GM19025 (cell line): ENCODE results near the gene RPL3.
"Not testable (repeated sequence)": the region's sequence is repeated elsewhere in the genome, so short reads cannot be mapped to it uniquely, and the experiment has no call there.

ENCODE experiments used
- ATAC-seq: cut with Tn5 transposase; IDR thresholded peaks from one replicate; pipeline ENCODE4 v1.9.1; 2021; ENCODE audit warnings: mild to moderate bottlenecking, low read depth, moderate library complexity; ENCODE audit not compliant: unreplicated experiment

RPL3 gene

DNA sequence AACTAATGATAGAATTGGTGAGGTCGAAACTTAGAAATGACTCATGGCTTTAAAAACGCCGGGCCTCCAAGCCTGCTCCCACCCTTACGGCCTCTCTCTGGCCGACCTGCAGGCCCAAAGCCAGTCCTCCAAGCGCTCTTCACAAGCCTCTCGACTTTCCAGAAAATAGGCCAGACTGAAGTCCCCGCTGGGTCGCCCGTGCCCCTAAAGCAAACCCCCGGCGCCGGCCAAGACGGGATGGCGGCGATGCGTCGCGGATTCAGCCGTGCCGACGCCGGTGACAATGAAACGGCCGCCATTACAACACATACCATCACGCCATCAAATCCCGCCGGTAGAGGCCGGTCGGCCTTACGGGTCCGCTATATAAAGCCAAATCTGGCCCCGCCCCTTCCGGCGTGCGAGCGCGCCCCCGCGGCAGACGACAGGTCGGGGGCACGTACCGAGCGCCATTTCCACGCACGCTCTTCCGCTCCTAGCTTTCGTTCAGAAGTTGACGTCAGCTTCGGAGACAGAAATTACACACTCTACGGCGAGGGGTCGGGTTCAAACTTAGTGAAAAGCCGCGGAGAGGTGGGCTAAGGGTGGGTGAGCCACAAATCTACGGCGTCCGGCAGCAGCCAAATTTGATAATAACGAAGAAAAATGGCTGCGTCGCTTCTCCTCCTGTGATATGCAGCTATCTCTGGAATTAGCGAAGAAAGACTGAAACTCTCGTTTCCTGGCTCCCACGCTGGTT, at the start of gene RPL3:
Gene RPL3 (minus strand): TSS at position 340 of the 739 bp plus-strand sequence. CDS start 26 bp downstream, at position 314.
- peak; percentile 79 for ATAC-seq

GRCh38 chr22:39369186-39369585, 49.8 kb upstream of the RPL3 start:
- no peak for ATAC-seq

DNA sequence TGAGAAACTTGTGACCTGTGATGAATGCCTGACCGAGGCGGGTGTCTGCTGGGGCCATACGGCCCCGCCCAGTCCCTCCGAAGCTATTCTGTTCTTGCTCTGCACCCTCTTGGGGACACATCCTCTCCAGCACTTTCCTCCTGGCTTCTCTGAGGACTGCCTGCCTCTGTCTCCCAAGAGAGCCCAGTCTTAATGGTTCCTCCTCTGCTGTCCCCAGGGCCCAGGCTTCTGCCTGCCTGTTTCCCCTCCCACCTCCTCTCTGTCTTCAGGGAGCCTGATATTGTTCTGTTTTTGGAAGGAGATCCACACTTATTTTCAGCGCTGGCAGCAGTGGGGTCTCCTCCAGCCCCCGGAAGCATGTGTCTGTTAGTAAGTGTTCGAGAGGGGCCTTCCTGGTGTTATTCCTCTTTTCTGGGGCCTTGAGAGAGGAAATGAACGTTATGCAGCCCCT, 49.1 kb upstream of the RPL3 start:
- ATAC-seq, result no peak

- no peak for ATAC-seq
Observed at GRCh38 chr22:39367035-39367434, 47.6 kb upstream of the RPL3 start.

DNA sequence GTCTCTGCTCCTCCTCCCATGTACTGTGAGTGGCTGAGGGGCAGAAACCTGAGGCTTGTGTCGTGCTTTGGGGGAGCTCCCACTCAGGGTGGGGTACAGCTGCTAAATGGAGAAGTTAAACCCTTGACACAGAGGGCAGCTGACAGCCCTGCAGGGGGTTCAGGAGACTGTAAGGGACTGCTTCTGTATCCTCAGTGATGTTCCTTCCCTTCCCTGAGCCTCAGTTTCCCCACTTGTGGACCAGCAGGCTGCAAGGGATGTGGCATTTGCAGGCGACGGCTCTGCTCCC, 46.0 kb upstream of the RPL3 start:
- no peak for ATAC-seq

GRCh38 chr22:39364714-39365491, 45.5 kb upstream of the RPL3 start:
- ATAC-seq, result no peak

DNA sequence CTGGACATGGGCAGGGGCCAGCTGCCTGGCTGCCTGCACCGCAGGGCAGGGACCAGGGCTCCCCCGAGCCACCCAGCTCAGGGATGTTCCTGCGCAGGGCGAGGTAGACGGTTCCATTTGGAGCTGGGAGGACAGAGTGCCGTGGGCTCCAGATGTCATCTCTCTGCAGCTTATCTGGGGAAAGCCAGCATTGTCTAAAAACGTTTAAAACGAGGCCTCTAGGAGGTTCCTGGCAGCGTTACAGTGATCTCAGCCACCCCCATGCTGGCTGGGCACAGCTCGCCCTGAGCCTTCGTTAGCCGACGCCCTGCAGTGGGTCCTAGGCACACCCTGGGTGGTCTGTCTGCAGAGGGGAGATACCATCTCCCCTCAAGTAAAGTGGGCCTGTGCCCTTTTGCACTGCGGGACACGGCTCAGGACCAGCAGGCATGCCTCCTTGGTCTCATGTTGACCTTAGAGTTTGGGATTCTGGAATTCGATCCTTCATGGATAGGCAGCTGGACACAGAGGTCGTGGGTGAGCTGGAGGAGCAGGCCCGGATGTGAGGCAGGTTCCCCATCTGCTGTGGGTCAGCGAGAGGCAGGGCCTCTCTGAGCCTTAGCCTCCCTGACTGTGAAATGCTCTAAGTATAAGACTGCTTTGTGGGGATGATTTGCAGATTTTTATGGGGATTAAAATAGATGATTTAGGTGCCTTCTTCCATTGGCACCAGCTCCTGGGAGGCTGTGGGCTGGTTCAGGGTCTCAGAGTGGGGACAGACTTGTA, 44.5 kb upstream of the RPL3 start:
- no peak for ATAC-seq

GRCh38 chr22:39362932-39363331, 43.5 kb upstream of the RPL3 start:
- ATAC-seq, result no peak

GRCh38 chr22:39362271-39362670, 42.8 kb upstream of the RPL3 start:
- no peak for ATAC-seq

DNA sequence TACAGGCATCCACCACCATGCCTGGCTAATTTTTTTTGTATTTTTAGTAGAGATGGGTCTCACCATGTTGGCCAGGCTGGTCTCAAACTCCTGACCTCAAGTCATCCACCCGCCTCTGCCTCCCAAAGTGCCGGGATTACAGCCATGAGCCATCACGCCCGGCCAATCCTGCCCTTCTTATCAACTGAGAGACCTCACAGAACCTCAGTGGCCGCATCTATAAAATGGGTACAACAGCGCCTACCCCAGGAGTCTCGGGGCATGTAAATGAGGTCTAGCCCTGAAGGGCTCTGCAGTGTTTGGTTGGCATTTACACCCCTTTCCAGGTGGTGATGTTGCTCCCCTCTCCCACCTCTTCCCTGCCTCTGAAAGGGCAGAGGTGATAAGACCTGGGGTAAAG, 42.1 kb upstream of the RPL3 start:
- ATAC-seq, result no peak

DNA sequence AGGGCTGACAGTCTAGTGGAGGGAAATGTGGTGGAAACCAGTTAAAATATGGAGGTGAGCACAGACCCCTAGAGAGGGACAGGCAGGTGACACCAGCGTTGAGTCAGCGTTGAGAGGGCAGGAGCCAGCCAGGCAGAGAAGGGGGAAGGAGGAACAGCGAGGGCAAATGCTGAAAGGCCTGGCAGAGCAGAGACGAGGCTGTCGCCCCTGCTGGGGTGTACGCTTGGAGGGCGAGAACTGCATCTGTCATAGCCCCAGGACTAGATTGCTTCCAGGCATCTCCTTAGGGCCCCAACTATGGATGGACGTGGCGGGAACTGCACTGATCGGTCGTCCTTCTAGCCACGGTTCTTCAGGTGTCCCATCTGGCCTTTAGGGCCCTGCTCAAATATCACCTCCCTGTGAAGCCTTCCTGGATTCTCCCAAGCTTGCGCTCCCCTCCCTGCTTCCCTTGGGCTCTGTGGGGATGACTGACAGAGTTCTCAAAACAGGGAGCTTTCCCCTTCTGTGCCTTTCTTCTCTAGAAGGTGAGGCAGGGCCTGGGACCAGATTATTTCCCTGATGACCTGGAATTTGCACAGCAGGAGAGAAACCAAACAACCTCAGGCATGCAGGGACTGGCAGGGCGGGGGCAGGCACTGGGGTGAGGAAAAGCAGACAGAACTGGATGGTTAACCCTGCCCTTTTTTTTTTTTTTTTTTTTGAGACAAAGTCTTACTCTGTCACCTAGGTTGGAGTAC, 41.4 kb upstream of the RPL3 start:
- ATAC-seq, result no peak

GRCh38 chr22:39360242-39360641, 40.8 kb upstream of the RPL3 start:
- no peak for ATAC-seq

DNA sequence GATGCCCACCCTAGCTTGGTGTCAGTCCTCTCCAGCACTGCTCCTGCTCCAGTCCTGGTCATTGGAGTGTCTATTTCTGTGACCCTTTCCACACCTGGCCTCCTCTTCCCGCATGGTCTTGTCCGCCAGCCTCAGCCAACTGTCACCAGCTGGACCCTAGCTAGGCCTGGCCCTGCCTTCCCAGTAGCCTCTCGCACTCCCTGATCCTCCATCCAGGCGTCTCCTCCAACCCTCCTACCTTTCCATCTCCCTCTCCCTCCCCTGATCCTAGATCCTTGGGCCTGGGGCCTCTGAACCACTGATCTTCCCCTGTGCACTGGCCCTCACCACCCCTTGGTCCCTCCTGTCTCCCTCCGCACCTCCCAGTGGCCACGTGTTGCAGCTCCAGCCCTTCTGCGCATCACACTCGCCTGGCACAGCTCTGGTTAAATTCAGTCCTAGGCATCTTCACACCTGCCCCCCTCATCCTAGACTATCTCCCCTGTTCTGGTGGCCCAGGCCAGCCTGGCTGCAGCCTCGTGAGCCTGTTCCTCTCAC, 40.3 kb upstream of the RPL3 start:
- ATAC-seq, result no peak

- ATAC-seq, result not testable (repeated sequence)
Observed at GRCh38 chr22:39358197-39358596, 38.8 kb upstream of the RPL3 start.

DNA sequence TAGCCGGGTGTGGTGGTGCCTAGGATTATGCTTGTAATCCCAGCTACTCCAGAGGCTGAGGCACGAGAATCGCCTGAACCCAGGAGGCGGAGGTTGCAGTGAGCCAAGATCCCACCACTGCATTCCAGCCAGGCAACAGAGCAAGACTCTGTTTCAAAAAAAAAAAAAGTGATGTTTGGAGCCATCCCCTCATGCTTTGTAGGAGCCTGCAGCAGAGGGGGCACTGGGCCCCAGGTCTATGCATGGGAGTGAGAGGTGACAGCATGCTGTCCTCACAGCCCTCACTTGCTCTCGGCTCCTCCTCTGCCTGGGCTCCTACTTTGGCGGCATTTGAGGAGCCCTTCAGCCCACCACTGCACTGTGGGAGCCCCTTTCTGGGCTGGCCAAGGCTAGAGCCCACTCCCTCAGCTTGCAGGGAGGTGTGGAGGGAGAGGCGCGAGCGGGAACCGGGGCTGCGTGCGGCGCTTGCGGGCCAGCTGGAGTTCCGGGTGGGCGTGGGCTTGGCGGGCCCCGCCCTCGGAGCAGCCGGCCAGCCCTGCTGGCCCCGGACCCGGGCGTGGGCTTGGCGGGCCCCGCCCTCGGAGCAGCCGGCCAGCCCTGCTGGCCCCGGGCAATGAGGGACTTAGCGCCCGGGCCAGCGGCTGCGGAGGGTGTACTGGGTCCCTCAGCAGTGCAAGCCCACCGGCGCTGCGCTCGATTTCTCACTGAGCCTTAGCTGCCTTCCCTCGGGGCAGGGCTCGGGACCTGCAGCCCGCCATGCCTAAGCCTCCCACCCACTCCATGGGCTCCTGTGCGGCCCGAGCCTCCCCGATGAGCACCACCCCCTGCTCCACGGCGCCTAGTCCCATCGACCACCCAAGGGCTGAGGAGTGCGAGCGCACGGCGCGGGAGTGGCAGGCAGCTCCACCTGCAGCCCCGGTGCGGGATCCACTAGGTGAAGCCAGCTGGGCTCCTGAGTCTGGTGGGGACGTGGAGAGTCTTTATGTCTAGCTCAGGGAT, 38.0 kb upstream of the RPL3 start:
- ATAC-seq, result not testable (repeated sequence)

DNA sequence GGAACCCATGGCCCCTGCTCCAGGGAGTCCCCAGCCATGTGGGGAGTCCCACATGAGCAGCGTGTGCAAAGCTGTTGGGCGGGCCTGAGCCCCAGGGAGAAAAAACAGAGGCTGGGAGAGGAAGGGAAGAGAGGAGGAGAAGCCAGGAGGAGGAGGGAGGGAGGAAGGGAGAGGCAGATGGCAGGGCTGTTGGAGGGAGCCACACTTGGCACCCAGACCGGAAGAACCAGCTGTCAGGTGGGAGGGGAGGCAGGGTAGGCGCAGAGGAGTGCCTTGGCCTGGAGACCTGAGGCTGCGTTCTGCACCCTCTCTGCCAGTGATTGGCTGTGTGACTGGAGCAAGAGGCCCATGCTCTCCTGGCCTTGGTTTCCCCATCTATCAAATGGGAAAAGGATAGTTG, 37.0 kb upstream of the RPL3 start:
- ATAC-seq, result no peak

- ATAC-seq, result not testable (repeated sequence)
Observed at GRCh38 chr22:39355805-39356204, 36.4 kb upstream of the RPL3 start.

- ATAC-seq, result no peak
Observed at GRCh38 chr22:39355080-39355479, 35.7 kb upstream of the RPL3 start.

GRCh38 chr22:39353346-39353745, 33.9 kb upstream of the RPL3 start:
- ATAC-seq, result no peak
